ENCODE measurements around the gene HOXA11. TPM values are rescaled to one million over a fixed set of nuclear protein-coding genes. Genes with fewer than 3 reads are reported as not detected.

HOXA11 gene
- polyA plus RNA-seq, 3 donors = 30.6 to 39.2 (median 37.7) TPM

DNA sequence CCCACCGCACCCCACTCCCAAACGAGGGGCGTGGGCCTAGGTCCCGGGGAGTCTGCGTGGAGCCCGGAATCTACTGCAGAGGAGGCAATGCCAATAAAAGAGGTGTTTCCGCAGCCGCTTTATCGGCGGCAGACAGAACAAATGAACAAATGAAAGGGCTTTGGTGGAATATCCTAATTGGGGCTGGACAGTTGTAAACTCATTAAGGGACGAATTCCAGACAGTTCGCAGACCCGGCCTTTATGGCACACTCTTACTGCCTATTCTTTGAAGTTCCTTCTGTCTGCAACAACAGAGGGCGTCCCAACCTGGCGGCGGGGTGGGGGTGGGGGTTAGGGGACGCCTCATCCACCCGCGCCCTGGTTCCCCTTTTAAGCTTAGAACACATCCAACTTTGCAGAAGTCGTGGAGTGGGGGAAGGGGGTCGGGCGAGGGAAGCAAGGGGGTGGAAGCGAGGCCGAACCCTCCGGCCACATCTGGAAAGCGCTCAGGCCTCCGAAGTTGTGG, 23.8 kb downstream of the HOXA11 start:
- DNase-seq = no peak

DNA sequence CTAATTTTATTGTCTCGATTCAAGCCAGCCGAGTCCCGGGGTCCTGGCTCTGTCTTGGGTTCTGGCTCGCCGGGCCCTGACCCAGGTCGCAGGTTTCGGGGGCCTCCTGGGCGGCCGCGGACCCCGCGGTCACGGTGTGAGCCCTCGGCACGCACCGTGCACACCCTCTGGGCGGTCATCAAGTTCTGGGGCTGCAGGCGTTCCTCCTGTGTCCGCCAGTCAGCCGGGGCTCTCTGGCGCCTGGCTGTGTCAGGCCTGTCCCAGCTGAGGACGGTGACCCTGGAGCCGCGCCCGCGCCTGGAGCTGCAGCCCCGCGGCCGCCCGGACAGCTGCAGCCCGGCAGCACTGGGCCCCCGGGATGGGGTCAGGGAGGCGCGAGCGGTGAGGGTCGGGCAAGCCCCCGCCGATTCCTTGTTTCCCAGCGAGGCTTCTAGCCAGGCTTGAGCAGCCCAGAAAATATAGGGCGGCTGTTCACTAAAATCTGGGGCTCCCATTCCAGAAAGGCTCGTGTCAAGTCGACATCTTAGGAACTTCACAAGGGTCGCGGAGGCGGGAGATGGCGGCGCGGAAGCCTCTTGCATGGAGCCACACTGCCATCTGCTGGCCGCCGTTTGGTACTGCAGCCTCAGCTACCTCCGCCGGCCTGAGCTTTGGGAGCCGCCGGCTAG, 24.4 kb downstream of the HOXA11 start:
- peak; percentile 94 for DNase-seq

DNA sequence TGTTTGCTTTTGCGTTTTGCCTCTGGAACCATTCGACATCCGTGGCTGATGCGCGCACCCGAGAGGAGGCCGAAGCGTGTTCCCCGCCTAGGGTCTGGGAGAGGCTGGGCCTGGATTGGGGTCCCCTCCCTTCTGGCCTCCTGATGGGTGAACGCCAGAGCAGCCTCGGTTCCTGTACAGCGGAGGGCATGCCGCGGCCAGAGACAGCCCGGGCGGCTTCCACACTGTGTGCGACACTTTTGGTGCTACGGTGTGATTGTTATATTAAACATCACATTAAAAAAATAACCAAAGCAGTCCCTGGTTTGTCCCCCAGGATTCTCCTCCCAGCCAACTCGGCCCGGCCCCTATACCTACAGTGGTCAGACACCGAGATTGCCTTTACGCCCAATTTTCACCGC, 24.9 kb downstream of the HOXA11 start:
- no peak for DNase-seq

GRCh38 chr7:27159266-27160144, 25.5 kb downstream of the HOXA11 start:
- DNase-seq = no peak

DNA sequence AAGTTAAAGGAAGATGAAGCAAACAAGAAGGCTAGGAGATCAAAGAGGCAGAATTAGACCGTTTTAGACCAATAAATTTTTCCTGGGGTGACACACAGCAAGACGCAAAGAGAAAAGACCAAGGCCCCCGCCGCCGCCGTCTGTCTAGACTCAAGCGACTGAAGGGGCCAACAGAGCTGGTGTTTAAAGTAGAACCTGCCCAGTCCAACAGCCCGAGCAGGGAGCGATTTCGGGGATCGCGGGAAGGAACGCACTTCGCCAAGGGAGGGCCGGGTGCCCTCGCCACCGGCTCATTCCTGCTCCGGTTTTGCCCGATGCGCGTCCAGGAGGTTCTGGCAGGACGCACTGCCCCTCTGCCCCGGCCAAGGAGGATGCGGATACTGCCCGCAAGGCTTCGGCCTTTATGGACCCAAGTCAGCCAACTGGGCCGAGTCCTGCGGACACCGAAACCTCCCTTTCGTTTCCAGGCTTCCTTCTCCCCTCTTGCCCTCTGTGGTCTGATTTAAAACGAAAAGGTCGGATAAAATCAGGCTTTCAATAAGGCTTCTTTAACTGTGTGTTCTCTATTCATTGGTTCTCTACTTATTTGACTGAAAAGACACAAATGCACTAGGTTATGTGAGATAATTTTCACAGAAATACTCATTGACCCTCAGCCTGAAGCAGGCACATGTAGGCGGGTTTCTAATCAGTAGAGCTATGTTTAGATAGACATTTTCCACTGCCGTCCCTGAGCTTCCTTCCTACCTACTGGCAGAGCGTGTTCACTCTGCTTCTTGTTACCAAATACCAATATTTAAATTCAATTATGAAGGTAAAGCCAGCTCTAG, 26.4 kb downstream of the HOXA11 start:
- DNase-seq = no peak

GRCh38 chr7:27157702-27158431, 27.2 kb downstream of the HOXA11 start:
- DNase-seq = no peak

DNA sequence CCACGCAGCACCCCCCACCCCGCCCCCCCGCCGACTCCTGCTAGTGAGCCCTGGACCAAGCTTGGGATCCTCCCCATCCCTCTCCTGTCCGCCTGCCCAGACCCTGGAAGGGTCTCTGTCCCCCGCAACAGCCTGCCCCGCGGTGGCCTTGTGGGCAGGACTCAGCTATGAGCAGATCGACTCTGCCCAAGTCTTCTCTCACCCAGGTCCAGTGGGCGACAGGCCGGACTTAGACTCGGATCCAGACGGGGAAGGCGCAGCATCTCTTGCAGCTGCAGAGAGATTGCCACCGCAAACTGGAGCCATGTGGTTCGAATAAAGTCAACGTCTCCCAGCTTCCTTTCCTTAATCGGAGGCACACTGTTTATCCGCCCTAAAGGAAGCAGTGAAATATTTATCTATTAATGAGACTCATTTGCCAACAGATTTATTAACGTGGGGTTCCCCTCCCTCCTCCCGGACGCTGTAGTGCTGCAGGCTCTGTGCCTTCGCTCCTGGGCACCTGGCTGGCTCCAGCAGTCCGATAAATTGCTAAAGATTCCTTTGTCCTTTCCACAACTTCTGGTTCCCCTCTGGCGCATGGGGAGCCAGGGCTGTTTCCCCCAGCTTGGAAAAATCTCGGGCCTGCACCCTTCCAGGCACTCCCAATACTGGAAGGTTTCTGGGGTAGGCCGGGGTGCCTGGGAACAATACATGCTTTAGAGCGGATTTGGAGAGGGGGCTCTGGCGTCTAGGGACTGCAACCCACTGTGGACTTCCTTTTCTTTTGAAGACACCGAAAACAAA, 27.9 kb downstream of the HOXA11 start:
- no peak for DNase-seq

DNA sequence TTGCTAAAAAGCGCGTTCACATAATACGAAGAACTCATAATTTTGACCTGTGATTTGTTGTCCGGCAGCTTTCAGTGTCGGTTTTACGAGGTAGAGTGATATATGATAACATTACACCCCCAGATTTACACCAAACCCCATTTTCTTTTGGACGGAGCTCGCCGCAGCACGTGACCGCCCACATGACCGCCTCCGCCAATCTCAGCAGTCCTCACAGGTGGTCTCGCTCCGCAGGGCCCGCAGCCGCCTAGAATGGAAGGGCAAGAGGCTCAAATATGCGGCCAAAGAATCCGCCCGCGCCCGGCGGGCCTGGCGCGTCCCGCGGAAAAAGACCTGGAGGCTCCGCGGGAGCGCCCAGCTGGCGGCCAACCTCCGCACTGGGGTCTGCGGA, 28.5 kb downstream of the HOXA11 start, which contains the start of gene HOXA7:
HOXA7 (minus strand) TSS at position 168 of the 391 bp plus-strand sequence; CDS start at position 38, 130 bp downstream.
- DNase-seq = peak; percentile 94

- no peak for DNase-seq
Measured at GRCh38 chr7:27155816-27156507, 29.1 kb downstream of the HOXA11 start.

- no peak for DNase-seq
Measured at GRCh38 chr7:27154901-27155815, 29.9 kb downstream of the HOXA11 start.

GRCh38 chr7:27154369-27154768, 30.7 kb downstream of the HOXA11 start:
- no peak for DNase-seq

DNA sequence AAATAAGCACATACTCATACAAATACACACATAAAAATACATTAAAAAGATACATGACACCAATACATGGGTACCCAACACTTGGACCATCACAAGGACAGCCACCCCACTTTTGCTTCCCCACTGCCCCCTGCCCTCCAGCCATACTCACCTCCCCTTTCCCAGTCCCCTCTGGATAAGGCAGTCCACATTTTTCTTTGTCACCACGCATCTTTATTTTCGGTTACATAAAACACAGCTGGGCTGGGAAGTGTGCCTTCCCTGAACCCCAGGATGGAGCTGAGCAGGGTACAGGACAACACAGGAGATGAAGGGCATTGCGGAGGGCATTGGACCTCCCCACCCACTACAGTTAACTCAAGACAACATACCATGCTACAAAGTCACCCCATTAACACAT, 31.5 kb downstream of the HOXA11 start:
- DNase-seq = no peak

DNA sequence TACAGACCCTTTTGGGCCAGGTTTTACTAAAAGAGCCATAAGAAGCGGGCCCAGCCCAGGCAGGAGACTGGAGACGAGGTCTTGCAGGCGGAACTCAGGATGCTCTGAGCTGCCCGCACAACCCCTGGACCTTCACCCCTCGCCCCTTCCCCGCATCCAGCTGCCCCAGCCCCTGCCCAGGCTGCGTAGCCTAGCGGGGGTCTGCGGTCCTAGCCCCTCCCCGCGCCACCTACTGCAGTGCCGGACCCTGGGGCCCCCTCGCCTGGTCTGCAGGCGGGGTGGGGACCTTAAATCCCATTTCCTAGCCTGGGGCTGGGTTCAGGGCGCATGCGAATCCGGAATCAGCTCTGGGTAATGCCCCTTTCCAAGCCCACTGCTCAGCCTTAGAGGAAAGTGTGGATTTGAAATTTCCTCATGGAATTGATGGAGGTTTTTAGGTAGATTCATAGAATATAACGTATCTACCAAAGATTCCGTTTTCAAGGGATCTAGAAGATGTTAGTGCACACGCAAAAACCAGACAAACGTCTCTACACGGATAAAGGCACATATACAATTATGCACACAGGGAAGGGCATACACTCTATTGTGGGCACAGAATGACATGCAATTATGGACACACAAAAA, 32.1 kb downstream of the HOXA11 start:
- no peak for DNase-seq

DNA sequence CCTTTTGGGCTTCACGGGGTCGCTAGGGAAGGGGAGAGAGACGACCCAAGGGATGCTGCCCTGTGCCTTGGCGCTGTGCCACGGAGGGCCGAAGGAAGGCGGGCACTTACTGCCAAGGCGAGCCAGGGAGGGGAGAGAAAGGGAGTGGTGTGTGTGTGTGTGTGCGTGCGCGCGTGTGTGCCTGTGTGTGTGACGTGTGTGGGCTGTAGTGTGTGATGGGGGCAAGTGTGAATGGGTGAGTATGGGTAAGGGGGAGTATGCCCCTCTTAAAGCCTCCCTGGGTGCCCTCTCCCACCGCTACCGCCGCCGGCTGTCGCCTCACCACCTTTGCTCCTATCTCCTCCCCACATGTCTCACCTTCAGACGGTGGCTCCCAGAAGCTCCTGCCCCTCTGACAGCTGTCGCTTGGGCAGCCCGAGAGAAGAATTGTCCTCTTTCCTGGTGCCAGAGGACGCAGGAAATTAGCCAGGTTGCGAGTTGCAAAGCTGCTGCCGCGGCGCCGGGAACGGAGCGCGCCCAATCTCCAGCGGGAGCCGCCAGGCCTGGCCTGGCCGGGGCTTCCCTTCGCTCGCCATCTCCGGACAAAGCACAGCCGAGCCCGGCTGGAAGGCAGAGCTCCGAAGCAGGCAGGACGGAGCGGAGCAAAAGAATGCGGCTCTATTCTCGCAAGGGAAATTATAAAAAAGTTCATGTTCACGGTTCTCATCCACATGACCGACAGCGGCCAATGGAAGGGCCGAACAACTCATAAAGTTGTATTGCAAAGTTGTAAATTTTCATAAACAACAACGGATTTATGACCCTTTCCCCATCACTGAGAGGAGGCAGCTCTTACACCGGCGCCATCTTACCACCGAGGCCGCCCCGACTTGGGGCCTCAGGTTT, 32.9 kb downstream of the HOXA11 start, which contains the start of gene HOXA3:
HOXA3 (minus strand) TSS at position 653 of the 885 bp plus-strand sequence. CDS start 41,943 bp downstream, outside the sequence.
- DNase-seq = peak; percentile 95

GRCh38 chr7:27151341-27151930, 33.6 kb downstream of the HOXA11 start:
- DNase-seq = no peak

GRCh38 chr7:27150568-27151340, 34.3 kb downstream of the HOXA11 start:
- DNase-seq = no peak

All from renal pelvis (tissue), 4 donors.